ENCODE results near the gene RBM48. TPM values are rescaled to one million over a fixed set of nuclear protein-coding genes. Genes with fewer than 3 reads are reported as not detected.

The RBM48 gene
- total RNA-seq, 4 donors from 2014 or later: 9.0 to 21.2 (median 13.6) TPM

DNA sequence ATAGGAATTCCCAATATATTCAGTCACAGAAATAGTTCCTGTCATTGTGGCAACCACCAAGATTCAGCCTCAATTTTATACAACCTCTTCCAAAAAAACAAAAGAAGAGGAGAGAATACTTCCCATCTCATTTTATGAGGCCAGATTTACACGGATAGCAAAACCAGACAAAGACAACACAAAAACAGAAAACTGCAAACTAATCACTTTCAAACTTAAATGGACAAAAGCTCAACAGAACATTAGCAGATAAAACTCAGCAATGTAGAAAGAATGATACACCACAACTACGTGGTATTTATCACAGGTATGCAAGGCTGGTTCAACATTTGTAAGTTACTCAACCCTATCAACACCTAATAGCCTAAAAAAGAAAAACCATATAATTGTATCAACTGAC is 22.2 kb upstream of the RBM48 start:
- Histone ChIP-seq H3K4me1 (no peaks in the 10 kb centered on the region), H3K9me3 (no peaks in the 10 kb centered on the region), H3K36me3 (peaks cover 65% of the 10 kb centered on the region), H3K27ac (no peak overlapping the region), H3K27me3 (no peaks in the 10 kb centered on the region), H3K4me3 (no peak overlapping the region)
- no peak for DNase-seq (ENCODE audit: low spot score in 2 of 2)
- TF ChIP-seq EP300 (IDR thresholded peaks at IDR 0.05): no peak
- no peak for TF ChIP-seq CTCF (IDR thresholded peaks at IDR 0.05)
- TF ChIP-seq POLR2A (IDR thresholded peaks at IDR 0.05): no peak
- TF ChIP-seq POLR2AphosphoS5 (IDR thresholded peaks at IDR 0.05): no peak
- WGBS: 92% methylated on average over 2 of the region's 2 CpGs

- no peaks in the 10 kb centered on the region for H3K4me1 ChIP-seq
- no peaks in the 10 kb centered on the region for H3K9me3 ChIP-seq
- H3K4me3 ChIP-seq: no peak overlapping the region
- TF ChIP-seq EP300 (IDR thresholded peaks at IDR 0.05): no peak
- no peak for TF ChIP-seq POLR2AphosphoS5 (IDR thresholded peaks at IDR 0.05)
- no peak for TF ChIP-seq POLR2A (IDR thresholded peaks at IDR 0.05)
- no peak for TF ChIP-seq CTCF (IDR thresholded peaks at IDR 0.05)
- no peaks in the 10 kb centered on the region for H3K27me3 ChIP-seq
- no peak for DNase-seq (ENCODE audit: low spot score in 2 of 2)
- H3K27ac ChIP-seq: no peak overlapping the region
- 96% methylated on average over 5 of the region's 5 CpGs for WGBS
- H3K36me3 ChIP-seq: peaks cover 51% of the 10 kb centered on the region
Observed at GRCh38 chr7:92508946-92509345, 19.6 kb upstream of the RBM48 start.

DNA sequence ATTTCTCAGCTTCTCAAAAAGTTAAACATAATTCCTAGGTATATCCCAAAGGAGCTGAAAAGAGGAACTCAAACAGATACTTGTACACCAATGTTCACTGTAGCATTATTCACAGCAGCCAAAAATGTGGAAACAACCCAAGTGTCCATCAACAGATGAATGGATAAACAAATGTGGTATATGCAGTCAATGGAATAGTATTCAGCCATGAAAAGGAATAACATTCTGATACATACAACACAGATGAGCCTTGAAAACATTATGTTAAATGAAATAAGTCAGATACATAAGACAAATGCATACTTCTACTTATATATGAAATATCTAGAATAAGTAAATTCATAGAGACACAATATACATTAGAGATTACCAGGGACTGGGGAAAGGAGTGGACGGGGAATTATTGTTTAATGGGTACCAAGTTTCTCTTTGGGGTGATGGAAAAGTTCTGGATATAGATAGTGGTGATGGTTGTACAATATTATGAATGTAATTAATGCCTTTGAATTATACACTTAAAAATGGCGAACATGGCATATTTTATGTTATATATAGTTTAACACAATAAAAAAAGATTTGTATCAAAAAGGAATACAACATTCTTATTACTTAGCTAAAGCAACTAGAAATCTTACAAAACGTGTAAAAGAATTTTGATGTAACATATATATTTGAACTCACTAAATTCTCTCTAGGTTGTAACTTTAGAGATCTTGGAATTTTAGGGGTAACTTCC is 15.3 kb upstream of the RBM48 start:
- no peaks in the 10 kb centered on the region for H3K4me1 ChIP-seq
- H3K27me3 ChIP-seq: no peaks in the 10 kb centered on the region
- H3K27ac ChIP-seq: no peak overlapping the region
- no peak for DNase-seq (ENCODE audit: low spot score in 2 of 2)
- TF ChIP-seq POLR2A (IDR thresholded peaks at IDR 0.05) (no peak), POLR2AphosphoS5 (IDR thresholded peaks at IDR 0.05) (no peak), CTCF (IDR thresholded peaks at IDR 0.05) (no peak), EP300 (IDR thresholded peaks at IDR 0.05) (no peak)
- WGBS: 61% methylated on average over 3 of the region's 3 CpGs
- H3K9me3 ChIP-seq: no peaks in the 10 kb centered on the region
- peaks cover 53% of the 10 kb centered on the region for H3K36me3 ChIP-seq
- H3K4me3 ChIP-seq: no peak overlapping the region

DNA sequence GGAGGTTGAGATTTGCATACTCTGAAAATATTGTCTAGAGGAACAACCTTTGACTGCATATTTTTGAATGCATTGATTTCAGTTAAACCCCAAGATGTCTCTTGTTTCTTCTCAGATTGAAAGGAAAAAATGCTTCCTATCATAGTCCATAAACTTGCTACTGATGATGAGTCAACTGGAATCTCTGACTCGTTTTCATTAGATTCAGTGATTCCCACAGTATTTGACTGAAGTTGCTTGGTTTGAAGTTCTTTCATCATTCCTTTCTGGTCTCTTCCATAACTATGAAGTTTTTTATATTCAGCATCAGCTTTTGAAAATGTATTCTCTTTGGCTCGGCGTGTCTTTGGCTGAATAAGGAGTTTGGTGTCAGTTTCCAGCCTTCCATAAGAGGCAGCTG is 11.0 kb upstream of the RBM48 start:
- H3K4me1 ChIP-seq: no peaks in the 10 kb centered on the region
- H3K9me3 ChIP-seq: no peaks in the 10 kb centered on the region
- H3K36me3 ChIP-seq: peaks cover 53% of the 10 kb centered on the region
- H3K27me3 ChIP-seq: no peaks in the 10 kb centered on the region
- H3K27ac ChIP-seq: no peak overlapping the region
- DNase-seq (ENCODE audit: low spot score in 2 of 2): no peak
- WGBS: 87% methylated on average over 3 of the region's 3 CpGs
- no peak for TF ChIP-seq POLR2A (IDR thresholded peaks at IDR 0.05)
- TF ChIP-seq EP300 (IDR thresholded peaks at IDR 0.05): no peak
- no peak for TF ChIP-seq POLR2AphosphoS5 (IDR thresholded peaks at IDR 0.05)
- TF ChIP-seq CTCF (IDR thresholded peaks at IDR 0.05): no peak
- no peak overlapping the region for H3K4me3 ChIP-seq

DNA sequence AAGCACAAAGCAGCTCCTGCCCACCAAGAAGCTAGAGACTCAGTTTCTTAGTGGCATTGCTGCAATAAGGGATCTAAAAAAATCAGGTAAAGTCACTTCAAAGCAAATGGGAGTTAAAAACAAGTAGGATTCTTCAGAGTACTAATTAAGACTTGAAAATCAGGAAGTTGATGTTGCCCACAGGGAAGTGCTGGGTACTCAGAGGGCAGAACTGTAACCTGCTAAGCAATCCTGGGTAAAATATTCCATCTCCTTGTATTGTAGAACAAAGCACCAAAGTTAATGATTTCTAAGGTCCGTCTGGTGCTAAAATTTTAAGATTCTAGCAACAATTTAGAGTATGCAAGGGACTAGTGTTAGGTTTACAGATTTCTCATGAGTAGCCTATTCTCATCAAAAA is 8.6 kb upstream of the RBM48 start:
- H3K4me3 ChIP-seq: no peak overlapping the region
- no peaks in the 10 kb centered on the region for H3K9me3 ChIP-seq
- TF ChIP-seq CTCF (IDR thresholded peaks at IDR 0.05) (no peak), EP300 (IDR thresholded peaks at IDR 0.05) (no peak), POLR2A (IDR thresholded peaks at IDR 0.05) (no peak), POLR2AphosphoS5 (IDR thresholded peaks at IDR 0.05) (no peak)
- no peak for DNase-seq (ENCODE audit: low spot score in 2 of 2)
- H3K36me3 ChIP-seq: peaks cover 46% of the 10 kb centered on the region
- H3K4me1 ChIP-seq: no peaks in the 10 kb centered on the region
- H3K27me3 ChIP-seq: no peaks in the 10 kb centered on the region
- H3K27ac ChIP-seq: no peak overlapping the region
- WGBS: 91% methylated on average over 1 of the region's 1 CpG
